Large intestine (tissue), 3 donors: Measurements from ENCODE around the gene TET3. TPM values are rescaled to one million over a fixed set of nuclear protein-coding genes. Genes with fewer than 3 reads are reported as not detected.

ENCODE experiments used
- DNase-seq, 2 donors: peaks; one replicate each; pipeline versions ENCODE4 v3.0.0 to v3.0.0-alpha.2; 2013
- H3K27ac ChIP-seq: one replicate; pipeline ENCODE4 v1.5.1; 2013; ENCODE audit warnings: low read length
- H3K27me3 ChIP-seq: 2 replicates; pipeline ENCODE4 v1.6.1; 2013; ENCODE audit warnings: low read length; ENCODE audit not compliant: control insufficient read depth, insufficient read depth
- H3K36me3 ChIP-seq: 2 replicates; pipeline ENCODE4 v1.6.1; 2013; ENCODE audit warnings: low read length; ENCODE audit not compliant: control insufficient read depth, insufficient read depth
- H3K4me1 ChIP-seq: one replicate; pipeline ENCODE4 v1.6.1; 2013; ENCODE audit warnings: low read length; ENCODE audit not compliant: control insufficient read depth, insufficient read depth
- H3K4me3 ChIP-seq: one replicate; pipeline ENCODE4 v1.5.1; 2013; ENCODE audit warnings: low read length
- H3K9me3 ChIP-seq: one replicate; pipeline ENCODE4 v1.6.1; 2013; ENCODE audit warnings: mild to moderate bottlenecking, low read depth, low read length, moderate library complexity; ENCODE audit not compliant: control insufficient read depth
- WGBS: methylation state at CpG from one replicate; pipeline ENCODE4 v1.1.5; 2013; ENCODE audit warnings: low lambda C conversion rate; ENCODE audit not compliant: insufficient coverage; 5-methylcytosine and 5-hydroxymethylcytosine counted together
- polyA plus RNA-seq: library from polyadenylated mRNA; unstranded; fragments of 120-200 nt; gene quantifications from one replicate; pipeline ENCODE4 v1.2.1, GENCODE V29; 2013

TET3 gene
- polyA plus RNA-seq, 1 donor = 18.1 TPM

DNA sequence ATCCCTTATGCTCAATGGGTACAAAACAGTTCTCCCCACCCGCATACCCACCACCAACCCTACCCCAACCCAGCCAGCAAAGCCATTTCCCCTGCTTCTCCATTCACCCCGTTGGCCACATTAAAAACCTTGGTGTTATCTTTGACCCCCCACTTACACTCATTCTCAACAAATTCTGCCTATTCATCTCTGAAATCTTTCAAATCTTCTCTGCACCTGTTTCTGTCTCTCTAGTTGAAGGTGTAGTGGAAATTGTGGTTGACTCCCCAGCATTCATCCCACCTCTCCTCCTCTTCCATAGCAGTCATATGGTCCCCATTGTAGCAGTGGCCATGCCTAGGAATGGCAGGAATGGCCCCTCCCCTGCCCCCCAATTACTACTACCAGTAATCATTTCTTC, 20.5 kb upstream of the TET3 start:
- no peak overlapping the region for H3K27ac ChIP-seq
- no peaks in the 10 kb centered on the region for H3K27me3 ChIP-seq
- H3K9me3 ChIP-seq = peaks cover 3% of the 10 kb centered on the region
- no peaks in the 10 kb centered on the region for H3K4me1 ChIP-seq
- no peak for DNase-seq
- no CpG with 5 or more reads among the region's 2 CpGs for WGBS
- H3K36me3 ChIP-seq = peaks cover 3% of the 10 kb centered on the region
- no peak overlapping the region for H3K4me3 ChIP-seq

DNA sequence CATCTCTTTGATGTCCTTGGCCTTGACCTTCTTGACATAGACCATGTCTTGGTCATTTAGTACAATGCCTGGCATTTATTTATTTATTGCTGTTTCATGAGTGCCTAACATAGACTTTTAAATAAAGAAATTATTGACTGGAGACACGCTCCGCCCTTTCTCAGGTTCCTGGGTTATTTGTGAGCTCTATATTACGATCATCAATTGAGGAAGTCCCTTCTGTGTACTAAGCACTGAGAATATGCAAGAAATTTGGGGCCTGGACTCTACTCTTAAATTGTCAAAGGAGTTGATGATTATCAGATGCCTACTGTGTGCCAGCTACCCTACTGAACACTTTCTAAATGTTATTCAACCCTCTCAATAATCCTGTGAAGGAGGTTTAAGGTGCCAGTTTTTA, 19.7 kb upstream of the TET3 start:
- no CpG with 5 or more reads among the region's 3 CpGs for WGBS
- H3K4me3 ChIP-seq = no peak overlapping the region

DNA sequence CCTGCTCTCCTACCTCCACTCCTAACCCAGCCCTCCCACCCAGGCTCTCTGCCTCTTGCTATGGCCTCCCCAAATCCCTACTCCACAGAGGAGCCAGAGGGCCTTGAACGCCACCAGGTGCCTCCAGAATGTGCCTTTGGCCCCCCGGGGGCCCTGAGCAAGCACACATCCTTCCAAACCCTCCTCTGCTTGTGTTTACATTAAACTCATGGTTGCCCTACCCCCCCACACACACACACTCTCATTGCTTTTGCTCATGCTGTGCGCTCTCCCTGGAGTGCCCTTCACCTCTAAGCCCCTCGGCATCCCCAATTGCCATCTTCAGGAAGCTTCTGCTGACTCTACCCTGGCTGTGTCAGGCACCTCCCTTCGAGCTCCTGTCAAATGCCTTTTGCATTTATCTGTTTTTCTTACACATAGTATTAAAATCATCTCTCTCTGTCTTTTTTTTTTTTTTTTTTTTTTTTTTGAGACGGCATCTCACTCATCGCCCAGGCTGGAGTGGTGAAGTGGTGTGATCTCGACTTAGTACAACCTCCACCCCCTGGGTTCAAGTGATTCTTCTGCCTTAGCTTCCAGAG, 16.3 kb upstream of the TET3 start:
- 67% methylated on average over 1 of the region's 8 CpGs for WGBS
- Histone ChIP-seq H3K27ac (no peak overlapping the region), H3K27me3 (no peaks in the 10 kb centered on the region), H3K36me3 (no peaks in the 10 kb centered on the region), H3K4me3 (no peak overlapping the region), H3K9me3 (no peaks in the 10 kb centered on the region), H3K4me1 (no peaks in the 10 kb centered on the region)
- no peak for DNase-seq

More for the DNA sequence above, 19.7 kb upstream of the TET3 start:
- Histone ChIP-seq H3K27me3 (no peaks in the 10 kb centered on the region), H3K4me1 (no peaks in the 10 kb centered on the region), H3K27ac (no peak overlapping the region), H3K36me3 (no peaks in the 10 kb centered on the region), H3K9me3 (peaks cover 3% of the 10 kb centered on the region)
- DNase-seq = no peak

DNA sequence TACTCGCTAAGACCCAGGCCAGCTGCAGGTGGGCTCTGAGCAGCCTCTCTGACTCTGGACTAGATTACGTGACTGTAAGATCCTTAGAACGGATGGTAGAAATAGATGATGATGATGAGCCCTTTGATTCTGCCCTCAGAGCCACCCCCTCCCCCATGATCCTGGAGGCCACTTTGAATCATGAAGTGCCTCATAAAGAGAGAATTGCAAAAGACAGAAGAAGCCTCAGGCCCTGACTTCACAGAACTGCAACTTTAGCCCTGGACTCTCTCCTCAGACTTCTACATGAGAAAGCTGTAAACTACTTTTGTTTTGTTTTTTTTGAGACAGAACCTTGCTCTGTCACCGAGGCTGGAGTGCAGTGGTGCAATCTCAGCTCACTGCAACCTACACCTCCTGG, 15.4 kb upstream of the TET3 start:
- H3K4me3 ChIP-seq = no peak overlapping the region
- no peaks in the 10 kb centered on the region for H3K4me1 ChIP-seq
- no peaks in the 10 kb centered on the region for H3K36me3 ChIP-seq
- H3K9me3 ChIP-seq = no peaks in the 10 kb centered on the region
- no peak for DNase-seq
- WGBS = no CpG with 5 or more reads among the region's 4 CpGs
- no peak overlapping the region for H3K27ac ChIP-seq
- no peaks in the 10 kb centered on the region for H3K27me3 ChIP-seq

DNA sequence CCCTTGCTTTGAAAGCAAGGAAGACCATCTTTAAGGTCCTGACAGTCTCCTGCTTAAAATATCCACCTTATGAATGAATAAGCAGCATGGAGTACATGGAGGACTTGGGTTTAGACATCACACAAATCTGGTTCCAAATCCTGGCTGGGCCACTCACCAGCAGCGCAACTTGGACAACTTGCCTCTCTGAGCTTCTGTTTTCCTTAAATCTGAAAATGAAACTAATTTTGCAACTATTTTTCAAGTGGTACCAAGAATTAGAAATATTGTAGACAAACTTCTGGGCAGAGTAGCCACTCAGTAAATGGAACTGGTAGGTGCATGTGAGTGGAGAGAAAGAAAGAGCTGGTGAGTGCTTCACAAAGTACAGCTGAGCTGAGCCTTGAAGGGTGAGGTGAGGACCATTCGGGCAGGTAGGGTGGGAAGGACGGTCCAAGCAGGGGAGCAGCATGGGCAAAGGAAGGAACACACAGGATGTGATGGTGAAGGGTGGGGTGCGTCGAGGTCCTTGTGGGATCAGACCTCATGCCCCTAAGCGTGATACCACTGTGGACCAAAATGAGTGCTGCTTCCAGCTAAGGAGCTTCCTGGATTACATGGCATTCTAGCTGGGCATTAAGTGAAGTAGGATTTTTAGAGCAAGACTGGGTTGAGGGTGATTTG, 14.4 kb upstream of the TET3 start:
- DNase-seq = no peak
- Histone ChIP-seq H3K27ac (no peak overlapping the region), H3K4me3 (no peak overlapping the region), H3K36me3 (no peaks in the 10 kb centered on the region), H3K4me1 (no peaks in the 10 kb centered on the region), H3K9me3 (no peaks in the 10 kb centered on the region), H3K27me3 (no peaks in the 10 kb centered on the region)
- WGBS = no CpG with 5 or more reads among the region's 6 CpGs

DNA sequence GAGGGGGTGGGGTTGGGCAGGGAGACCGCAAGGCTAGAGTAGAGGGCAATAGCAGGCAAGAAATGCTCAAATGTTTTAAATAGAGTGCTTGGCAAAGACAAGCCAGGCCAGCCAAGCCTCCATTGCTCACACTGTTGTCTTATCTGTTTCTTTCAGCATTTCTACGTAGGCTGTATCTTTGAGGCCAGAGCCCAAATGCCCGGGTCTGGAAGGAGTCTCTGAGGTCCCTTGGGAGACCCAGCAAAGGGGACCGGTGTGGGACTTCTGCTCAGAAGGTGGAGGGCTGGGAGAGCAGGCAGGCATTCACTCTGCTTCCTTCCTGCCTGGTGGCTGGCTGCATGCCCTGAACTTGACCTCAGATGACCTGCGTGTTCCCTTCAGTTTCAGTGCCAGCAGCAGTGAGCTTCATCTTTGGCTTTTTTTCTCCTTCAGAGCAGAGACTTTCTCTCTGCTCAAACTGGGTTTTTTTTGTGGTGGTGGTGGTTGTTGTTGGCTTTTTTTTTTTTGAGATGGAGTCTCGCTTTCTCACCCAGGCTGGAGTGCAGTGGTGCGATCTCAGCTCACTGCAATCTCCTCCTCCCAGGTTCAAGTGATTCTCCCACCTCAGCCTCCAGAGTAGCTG, 13.7 kb upstream of the TET3 start:
- no peak overlapping the region for H3K27ac ChIP-seq
- no CpG with 5 or more reads among the region's 7 CpGs for WGBS
- DNase-seq = no peak

DNA sequence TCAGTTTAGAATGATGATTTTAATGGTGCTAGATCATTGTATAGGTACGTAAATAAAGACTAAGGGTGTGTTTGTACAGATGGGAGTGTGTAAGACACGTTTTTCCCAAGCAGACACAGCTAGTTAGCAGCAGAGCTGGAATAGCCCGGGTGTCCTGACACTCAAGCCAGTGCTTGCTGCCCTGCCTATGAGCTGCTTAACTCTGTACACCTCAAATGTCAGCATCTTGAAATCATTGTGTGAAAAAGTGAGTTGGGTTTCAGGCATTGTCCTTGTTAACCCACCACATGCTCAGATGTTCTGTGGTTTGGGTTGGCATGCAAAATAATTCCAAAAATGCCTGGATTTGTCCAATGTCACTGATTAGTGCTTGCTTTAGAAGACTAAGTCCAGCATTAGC, 13.0 kb upstream of the TET3 start:
- DNase-seq = no peak
- Histone ChIP-seq H3K4me1 (no peaks in the 10 kb centered on the region), H3K9me3 (no peaks in the 10 kb centered on the region), H3K27me3 (no peaks in the 10 kb centered on the region), H3K4me3 (no peak overlapping the region), H3K36me3 (no peaks in the 10 kb centered on the region), H3K27ac (no peak overlapping the region)
- WGBS = no CpG with 5 or more reads among the region's 3 CpGs

More for the DNA sequence above, 13.7 kb upstream of the TET3 start:
- H3K36me3 ChIP-seq = no peaks in the 10 kb centered on the region
- no peaks in the 10 kb centered on the region for H3K27me3 ChIP-seq
- no peaks in the 10 kb centered on the region for H3K4me1 ChIP-seq
- H3K9me3 ChIP-seq = no peaks in the 10 kb centered on the region
- no peak overlapping the region for H3K4me3 ChIP-seq

DNA sequence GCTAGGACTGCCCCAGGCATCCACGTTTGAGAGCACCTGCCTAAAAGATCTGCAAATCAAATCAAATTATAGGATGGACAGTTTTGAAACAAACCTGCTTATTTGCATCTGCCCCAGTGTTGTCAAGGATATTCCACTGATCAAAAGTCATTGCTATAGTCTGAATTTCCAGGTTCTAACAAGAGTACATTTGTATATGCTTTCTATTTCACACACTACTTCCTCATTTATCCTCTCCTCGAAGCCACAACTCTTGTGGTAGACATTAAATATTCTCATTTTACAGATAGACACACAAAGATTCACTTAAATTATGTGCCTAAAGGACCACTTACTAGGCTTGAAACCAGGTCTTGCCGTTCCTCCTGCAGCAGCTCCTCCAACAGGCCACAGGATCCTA, 11.9 kb upstream of the TET3 start:
- H3K9me3 ChIP-seq = no peaks in the 10 kb centered on the region
- H3K27me3 ChIP-seq = peaks cover 3% of the 10 kb centered on the region
- no peaks in the 10 kb centered on the region for H3K36me3 ChIP-seq
- H3K4me1 ChIP-seq = no peaks in the 10 kb centered on the region
- H3K27ac ChIP-seq = no peak overlapping the region
- DNase-seq = no peak
- WGBS = 83% methylated on average over 1 of the region's 3 CpGs
- H3K4me3 ChIP-seq = no peak overlapping the region

DNA sequence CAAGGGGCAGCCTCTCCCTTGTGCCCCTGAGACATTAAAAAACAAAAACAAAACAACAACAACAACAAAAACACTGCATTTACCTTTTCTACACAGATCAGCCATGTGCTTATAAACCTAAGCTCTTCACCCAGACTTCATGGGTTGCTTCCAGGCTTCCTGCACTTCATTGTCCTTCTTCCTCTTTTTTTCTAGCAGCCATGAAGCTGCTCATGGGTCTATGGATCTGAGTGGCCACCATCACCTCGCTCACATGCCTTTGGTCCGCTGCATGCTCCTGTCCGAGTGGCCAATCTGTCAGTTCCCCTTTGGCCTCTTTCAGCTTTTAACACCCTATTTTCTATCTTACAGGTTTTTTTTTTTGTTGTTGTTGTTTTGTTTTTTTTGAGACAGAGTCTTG, 9.0 kb upstream of the TET3 start:
- no peak for DNase-seq
- Histone ChIP-seq H3K9me3 (no peaks in the 10 kb centered on the region), H3K36me3 (no peaks in the 10 kb centered on the region), H3K27me3 (peaks cover 22% of the 10 kb centered on the region), H3K27ac (no peak overlapping the region), H3K4me3 (no peak overlapping the region), H3K4me1 (peaks cover 15% of the 10 kb centered on the region)
- WGBS = 100% methylated on average over 1 of the region's 3 CpGs

DNA sequence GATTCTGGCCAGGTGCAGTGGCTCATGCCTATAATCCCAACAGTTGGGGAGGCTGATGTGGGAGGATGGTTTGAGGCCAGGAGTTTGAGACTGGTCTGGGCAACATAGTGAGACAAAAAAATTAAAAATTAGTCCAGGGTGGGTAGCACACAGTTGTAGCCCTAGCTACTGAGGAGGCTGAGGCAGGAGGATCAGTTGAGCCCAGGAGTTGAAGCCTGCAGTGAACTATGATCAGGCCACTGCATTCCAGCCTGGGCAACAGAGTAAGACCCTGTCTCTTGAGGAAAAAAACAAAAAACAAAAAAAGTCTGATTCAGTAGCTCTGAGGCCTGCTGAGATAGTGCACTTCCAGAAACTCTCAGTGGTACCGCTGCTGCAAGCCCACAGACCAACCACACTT, 7.9 kb upstream of the TET3 start:
- H3K9me3 ChIP-seq = no peaks in the 10 kb centered on the region
- no peak overlapping the region for H3K4me3 ChIP-seq
- DNase-seq = no peak
- no CpG with 5 or more reads among the region's 1 CpG for WGBS
- H3K36me3 ChIP-seq = no peaks in the 10 kb centered on the region
- peaks cover 26% of the 10 kb centered on the region for H3K27me3 ChIP-seq
- H3K27ac ChIP-seq = no peak overlapping the region
- peaks cover 25% of the 10 kb centered on the region for H3K4me1 ChIP-seq

DNA sequence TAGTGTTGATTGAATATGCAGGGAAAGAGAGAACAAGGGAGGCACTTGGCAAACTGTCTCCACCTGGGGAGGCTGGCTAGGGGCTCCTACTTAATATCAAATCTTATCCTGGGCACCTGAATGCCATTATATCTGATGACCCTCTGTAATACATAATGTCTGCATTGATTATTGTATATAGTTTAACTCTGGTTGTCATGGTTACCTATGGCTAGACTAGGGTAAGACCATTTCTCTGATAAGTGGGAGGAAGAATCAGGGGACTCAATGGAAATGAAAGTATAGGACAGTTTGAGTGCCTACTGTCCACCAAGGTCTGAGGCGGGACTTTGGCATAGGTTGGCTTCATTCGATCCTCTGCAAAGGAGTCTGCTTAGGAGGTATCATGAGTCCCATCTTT, 7.2 kb upstream of the TET3 start:
- DNase-seq = no peak
- Histone ChIP-seq H3K9me3 (no peaks in the 10 kb centered on the region), H3K4me1 (peaks cover 32% of the 10 kb centered on the region), H3K36me3 (no peaks in the 10 kb centered on the region), H3K27ac (no peak overlapping the region), H3K27me3 (peaks cover 26% of the 10 kb centered on the region), H3K4me3 (no peak overlapping the region)
- no CpG with 5 or more reads among the region's 2 CpGs for WGBS
